HCEC 1CT (cell line): ENCODE data around the gene TNFAIP2.

ENCODE experiments used
- DNase-seq: peaks from one replicate; pipeline ENCODE4 v3.0.0-alpha.2; 2017

The TNFAIP2 gene

GRCh38 chr14:103094406-103095209 lies 28.7 kb upstream of the TNFAIP2 start, which contains the start of gene EXOC3L4:
Gene EXOC3L4, plus strand, starts transcription at chr14:103094725. Its CDS starts 5,495 bp downstream, at chr14:103100220.
- DNase-seq, result no peak

DNA sequence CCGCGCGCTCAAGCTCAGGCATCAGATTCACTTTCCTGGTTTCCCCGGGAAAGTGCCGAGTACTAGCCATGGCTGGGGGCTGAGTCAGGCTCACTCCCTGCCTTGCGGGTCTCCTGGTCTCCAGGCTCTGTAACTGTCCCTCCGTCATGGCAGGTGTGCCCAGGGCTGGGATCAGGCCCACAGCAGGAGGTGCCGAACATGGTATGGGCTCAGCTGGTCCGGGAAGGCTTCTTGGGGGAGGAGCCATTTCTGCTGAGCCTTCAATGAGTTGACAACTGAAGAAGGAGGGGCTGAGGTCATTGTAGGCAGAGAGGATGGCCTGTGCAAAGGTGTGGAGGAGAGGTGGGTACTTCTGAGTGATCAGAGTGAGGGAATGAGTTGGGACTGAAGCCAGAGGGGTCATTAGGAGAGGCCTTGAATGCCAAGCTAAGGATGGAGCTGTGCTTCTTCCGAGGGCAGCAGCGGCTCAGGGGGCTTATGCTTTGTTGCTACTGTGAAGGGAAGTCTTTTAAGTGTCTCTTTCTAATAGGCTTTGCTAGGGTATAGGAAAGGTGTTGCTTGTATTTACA lies 28.0 kb upstream of the TNFAIP2 start:
- no peak for DNase-seq

GRCh38 chr14:103096387-103096786 lies 26.9 kb upstream of the TNFAIP2 start:
- no peak for DNase-seq

DNA sequence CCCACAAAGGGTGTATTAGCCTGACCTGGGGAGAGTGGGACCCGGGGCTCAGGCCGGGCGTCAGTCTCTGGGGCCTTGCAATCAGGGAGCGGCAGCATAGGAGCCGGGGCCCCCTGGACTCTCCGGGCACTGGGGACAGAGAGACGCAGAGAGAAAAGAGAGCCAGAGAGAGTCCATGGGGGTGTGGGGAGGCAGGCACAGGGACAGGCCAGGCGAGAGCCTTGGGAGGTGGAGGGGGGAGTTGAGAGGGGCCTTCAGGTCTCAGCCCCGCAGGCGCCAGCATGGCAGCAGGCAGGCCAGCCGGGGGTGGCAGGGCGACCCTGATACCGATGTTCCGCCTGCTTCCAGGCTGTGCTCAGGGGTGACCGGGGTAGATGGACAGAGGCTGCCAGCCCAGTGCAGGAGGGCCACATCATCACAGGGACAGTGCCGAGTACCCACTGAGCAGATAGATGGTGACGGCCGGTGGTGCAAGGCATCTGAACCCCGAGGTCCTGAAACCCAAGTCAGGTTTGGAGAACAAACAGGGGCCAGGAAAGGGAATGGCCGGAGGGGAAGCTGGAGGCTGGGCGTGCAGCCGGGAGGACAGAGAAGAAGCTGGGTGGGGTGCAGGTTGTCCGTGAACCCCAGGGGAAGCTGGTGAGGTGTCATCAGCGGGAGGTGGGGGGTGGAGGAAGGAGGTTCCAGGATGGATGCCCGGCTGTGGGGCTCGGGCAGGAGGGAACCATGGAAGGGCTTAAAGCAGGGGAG lies 25.8 kb upstream of the TNFAIP2 start:
- DNase-seq, result no peak

- no peak for DNase-seq
Measured at GRCh38 chr14:103097994-103098957, 25.0 kb upstream of the TNFAIP2 start.

DNA sequence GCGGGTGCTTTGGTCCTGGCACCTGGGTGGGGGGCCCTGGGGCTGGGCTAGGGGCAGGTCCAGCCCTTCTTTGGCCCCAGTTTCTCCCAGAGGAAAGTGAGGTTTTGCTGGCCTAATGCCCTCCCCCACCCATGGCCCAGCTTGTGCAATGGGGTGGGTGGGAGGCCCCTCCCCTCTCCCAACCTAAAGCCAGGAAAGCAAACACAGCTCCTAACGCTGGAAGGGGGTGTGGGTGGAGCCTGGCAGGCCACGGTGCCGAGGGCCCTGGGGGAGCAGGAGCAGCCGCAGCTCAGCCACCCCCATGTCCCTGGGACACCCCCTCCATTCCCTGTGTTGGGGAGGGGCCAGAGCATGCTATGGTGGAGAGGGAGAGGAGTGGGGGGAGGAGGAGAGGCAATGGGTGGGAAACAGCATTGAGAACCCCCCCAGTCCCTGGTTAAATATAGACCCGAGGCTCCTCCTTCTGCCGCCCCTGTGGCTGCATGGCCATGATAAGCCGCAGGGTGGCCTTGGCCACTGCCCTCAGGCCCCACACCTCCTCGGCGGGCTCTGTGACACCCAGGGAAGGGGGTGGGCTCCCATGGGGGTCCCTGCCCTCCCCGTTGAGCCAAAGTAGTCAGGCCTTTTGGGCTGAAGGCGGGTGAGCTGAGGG lies 24.1 kb upstream of the TNFAIP2 start:
- DNase-seq, result no peak

GRCh38 chr14:103099733-103100280 lies 23.5 kb upstream of the TNFAIP2 start:
- DNase-seq, result no peak

- no peak for DNase-seq
Measured at GRCh38 chr14:103100281-103101121, 22.8 kb upstream of the TNFAIP2 start.

- no peak for DNase-seq
Measured at GRCh38 chr14:103101257-103101962, 21.9 kb upstream of the TNFAIP2 start.

DNA sequence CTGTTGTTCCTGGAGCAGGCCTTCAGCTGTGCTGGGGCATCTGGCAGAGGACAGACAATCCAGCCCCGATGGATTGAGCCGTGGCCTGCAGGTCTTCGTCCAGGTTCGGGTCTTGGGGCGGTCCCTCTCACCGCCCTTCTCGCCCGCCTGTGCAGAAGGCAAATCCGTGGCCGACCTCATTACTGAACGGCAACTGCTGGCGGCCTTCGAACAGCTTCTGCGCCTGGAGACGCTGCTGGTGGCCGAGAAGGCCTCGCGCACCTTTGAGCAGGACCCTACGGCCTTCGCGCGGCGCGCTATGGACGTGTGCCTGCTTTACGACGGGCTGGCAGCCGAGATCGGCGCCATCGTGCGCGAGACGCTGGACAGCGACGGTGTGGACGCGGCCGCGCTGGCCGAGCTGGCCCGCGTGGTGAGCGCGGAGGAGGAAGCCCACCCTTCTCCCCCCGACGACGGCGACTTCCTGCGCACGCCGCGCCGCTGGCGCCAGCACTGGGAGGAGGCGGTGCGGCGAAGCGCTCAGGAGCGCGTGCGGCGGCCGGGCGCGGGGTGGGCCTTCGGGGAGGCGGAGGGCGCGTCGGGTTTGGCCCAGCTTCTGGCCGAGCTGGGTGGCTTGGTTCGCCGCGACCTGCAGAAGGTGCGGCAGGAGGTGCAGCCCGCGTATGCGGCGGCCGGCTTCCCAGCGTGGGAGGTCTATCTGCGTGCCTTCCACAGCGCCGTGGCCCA lies 21.1 kb upstream of the TNFAIP2 start:
- no peak for DNase-seq

GRCh38 chr14:103102689-103103260 lies 20.5 kb upstream of the TNFAIP2 start:
- DNase-seq, result no peak

- DNase-seq, result peak; percentile 67
Measured at GRCh38 chr14:103103461-103104388, 19.5 kb upstream of the TNFAIP2 start.

DNA sequence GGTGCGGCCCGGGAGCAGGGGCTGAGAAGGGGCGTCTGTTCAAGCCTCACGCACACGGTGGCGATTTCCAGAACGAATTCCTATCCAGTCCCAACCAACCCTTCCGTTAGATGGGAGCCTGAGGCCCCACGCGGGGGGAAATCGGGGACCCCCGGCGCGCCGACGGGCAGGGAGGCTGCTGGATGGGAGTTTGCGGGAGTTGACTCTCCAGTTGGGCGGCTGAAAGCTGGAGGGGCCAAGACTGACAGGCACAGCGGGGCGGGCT lies 18.9 kb upstream of the TNFAIP2 start:
- no peak for DNase-seq

GRCh38 chr14:103104654-103105452 lies 18.4 kb upstream of the TNFAIP2 start:
- peak; percentile 29 for DNase-seq

GRCh38 chr14:103105580-103106150 lies 17.6 kb upstream of the TNFAIP2 start:
- no peak for DNase-seq

GRCh38 chr14:103107455-103107854 lies 15.8 kb upstream of the TNFAIP2 start:
- no peak for DNase-seq
